ENCODE measurements around the gene FAM3A.
"Not testable (repeated sequence)": the region's sequence is repeated elsewhere in the genome, so short reads cannot be mapped to it uniquely, and the experiment has no call there.

The FAM3A gene

DNA sequence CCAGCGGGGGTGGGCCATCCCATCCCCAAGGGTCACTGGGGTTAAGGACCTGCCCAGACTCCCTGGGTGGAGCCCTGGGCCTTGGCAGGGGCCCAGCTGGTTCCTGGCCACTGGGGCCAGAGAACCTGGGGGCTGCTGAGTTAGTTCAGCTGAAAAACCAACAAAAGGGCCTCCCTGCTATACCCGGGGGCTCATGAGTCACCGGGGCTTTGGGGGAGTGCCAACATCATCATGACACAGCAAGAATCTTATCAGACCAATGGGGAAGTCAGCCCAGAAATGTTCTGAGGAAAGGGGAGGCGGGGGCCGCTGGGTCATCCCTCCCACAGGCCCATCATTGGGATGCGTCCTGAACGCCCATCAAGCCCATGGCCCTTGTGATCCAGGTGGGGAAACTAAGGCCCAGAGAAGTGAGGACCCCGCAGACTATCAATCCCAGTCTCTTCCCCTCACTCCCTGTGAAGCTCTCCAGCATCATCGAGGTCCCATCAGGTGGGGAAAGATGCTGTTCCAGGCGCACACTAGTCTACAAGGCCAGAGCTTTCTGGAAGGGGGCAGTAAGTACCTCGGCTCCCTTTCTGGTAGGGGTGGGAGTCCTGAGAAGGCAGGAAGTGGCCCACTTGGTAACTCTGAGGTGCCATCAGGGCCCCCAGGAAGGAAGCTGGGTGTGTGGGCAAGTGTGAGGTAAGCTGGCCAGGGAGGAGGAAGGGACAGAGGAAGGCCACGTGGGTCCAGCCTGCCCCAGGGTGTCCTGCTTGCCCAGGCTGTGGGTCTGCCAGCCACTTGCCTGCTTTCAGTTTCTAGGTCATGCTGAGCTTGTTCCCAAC lies 26.1 kb upstream of the FAM3A start:
- no peak for DNase-seq (ENCODE audit: extremely low read depth, insufficient read length)
- TF ChIP-seq, protein P1, sequence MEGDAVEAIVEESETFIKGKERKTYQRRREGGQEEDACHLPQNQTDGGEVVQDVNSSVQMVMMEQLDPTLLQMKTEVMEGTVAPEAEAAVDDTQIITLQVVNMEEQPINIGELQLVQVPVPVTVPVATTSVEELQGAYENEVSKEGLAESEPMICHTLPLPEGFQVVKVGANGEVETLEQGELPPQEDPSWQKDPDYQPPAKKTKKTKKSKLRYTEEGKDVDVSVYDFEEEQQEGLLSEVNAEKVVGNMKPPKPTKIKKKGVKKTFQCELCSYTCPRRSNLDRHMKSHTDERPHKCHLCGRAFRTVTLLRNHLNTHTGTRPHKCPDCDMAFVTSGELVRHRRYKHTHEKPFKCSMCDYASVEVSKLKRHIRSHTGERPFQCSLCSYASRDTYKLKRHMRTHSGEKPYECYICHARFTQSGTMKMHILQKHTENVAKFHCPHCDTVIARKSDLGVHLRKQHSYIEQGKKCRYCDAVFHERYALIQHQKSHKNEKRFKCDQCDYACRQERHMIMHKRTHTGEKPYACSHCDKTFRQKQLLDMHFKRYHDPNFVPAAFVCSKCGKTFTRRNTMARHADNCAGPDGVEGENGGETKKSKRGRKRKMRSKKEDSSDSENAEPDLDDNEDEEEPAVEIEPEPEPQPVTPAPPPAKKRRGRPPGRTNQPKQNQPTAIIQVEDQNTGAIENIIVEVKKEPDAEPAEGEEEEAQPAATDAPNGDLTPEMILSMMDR (IDR thresholded peaks at IDR 0.05; ENCODE audit: insufficient read depth, low read length, poor library complexity, severe bottlenecking) = no peak
- Histone ChIP-seq H3K27me3 (replicated peaks; ENCODE audit: control insufficient read depth, insufficient read depth, low read length) (no peaks in the 10 kb centered on the region), H3K4me3 (replicated peaks; ENCODE audit: low read depth, low read length) (no peak overlapping the region), H3K36me3 (ENCODE audit: control insufficient read depth, insufficient read depth, low read length) (no peaks in the 10 kb centered on the region; the same call in none of the 2 replicates)

DNA sequence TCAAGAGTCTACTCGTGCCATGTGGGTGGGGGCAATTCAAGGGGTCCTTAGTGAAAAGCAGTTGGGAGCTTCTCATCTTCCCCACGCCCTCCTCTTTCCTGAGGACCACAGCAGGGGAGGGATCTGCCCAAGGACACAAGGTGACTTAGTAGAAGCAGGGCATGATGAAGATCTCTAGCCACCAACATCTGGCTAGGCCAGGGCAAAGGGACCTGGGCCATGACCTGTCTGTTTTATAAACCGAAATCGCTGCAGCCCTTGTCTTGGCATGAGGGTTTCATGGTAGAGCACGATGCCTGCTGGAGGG lies 25.5 kb upstream of the FAM3A start:
- TF ChIP-seq, protein P1 (IDR thresholded peaks at IDR 0.05; ENCODE audit: insufficient read depth, low read length, poor library complexity, severe bottlenecking) = no peak
- DNase-seq (ENCODE audit: extremely low read depth, insufficient read length) = no peak
- Histone ChIP-seq H3K27me3 (replicated peaks; ENCODE audit: control insufficient read depth, insufficient read depth, low read length) (no peaks in the 10 kb centered on the region), H3K4me3 (replicated peaks; ENCODE audit: low read depth, low read length) (no peak overlapping the region), H3K36me3 (ENCODE audit: control insufficient read depth, insufficient read depth, low read length) (no peaks in the 10 kb centered on the region; the same call in none of the 2 replicates)

DNA sequence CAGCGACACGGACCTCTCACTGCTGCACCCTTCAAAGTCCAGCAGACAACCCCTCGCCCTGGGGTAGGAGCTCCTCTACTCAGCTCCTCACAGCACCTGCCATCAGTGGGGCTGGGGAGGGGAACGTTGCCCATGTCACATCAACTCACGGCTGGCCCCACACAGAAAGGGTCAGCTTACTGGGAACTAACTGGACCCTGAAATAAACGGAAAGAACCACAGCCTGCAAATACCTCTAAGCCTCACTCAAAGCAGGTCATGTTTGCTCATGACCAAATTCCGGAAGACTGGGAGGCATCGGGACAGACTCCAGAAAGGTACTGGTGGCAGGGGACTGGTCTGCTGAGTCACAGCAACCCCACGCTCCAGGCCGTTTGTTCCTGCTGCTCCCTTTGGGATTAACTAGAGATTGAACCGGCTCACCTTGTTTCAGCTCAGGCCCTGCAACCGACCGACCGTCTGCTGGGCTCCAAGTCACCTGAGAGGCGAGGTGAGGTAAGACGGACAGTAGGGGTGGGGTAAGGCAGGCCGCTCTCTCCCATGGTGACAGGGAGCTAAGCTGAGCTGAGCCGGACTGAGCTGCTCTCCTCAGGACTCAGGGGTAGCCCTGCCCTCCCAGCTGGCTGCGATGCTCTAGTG lies 25.0 kb upstream of the FAM3A start:
- TF ChIP-seq, protein P1 (IDR thresholded peaks at IDR 0.05; ENCODE audit: insufficient read depth, low read length, poor library complexity, severe bottlenecking) = no peak
- Histone ChIP-seq H3K27me3 (replicated peaks; ENCODE audit: control insufficient read depth, insufficient read depth, low read length) (no peaks in the 10 kb centered on the region), H3K4me3 (replicated peaks; ENCODE audit: low read depth, low read length) (no peak overlapping the region), H3K36me3 (ENCODE audit: control insufficient read depth, insufficient read depth, low read length) (no peaks in the 10 kb centered on the region; the same call in none of the 2 replicates)
- no peak for DNase-seq (ENCODE audit: extremely low read depth, insufficient read length)

DNA sequence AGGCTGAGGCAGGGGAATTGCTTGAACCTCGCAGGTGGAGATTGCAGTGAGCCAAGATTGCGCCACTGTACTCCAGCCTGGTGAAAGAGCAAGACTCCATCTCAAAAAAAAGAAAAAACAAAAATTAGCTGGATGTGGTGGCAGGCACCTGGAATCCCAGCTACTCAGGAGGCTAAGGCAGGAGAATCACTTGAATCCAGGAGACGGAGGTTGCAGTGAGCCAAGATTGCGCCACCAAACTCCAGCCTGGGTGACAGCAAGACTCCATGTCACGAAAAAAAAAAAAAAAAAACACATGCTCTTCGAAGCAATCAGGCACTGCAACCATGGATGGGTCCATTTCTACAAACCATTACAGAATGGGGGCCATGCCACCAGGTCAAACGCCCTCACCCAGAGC lies 24.3 kb upstream of the FAM3A start:
- not testable (repeated sequence) for DNase-seq (ENCODE audit: extremely low read depth, insufficient read length); H3K36me3 ChIP-seq (ENCODE audit: control insufficient read depth, insufficient read depth, low read length); H3K27me3 ChIP-seq (replicated peaks; ENCODE audit: control insufficient read depth, insufficient read depth, low read length); H3K4me3 ChIP-seq (replicated peaks; ENCODE audit: low read depth, low read length)

DNA sequence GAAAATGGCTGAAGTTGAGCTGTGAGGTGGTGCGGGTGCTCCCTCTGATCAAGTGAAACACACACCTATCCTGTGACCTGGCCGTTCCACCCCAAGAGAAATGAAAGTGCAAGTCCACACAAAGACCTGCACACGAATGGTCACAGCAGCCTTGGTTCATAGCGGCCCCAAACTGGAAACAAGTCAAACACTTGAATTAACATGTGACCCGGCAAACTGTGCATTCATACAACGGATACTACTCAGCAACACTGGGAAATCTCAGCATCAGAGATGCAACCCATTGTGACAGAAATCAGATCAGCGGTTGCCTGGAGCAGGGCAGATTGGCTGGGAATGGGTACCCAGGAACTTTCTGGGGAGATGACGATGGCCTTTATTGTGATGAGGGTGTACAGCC lies 23.0 kb upstream of the FAM3A start:
- TF ChIP-seq, protein P1 (IDR thresholded peaks at IDR 0.05; ENCODE audit: insufficient read depth, low read length, poor library complexity, severe bottlenecking) = no peak
- Histone ChIP-seq H3K36me3 (ENCODE audit: control insufficient read depth, insufficient read depth, low read length) (peaks cover 1% of the 10 kb centered on the region), H3K27me3 (replicated peaks; ENCODE audit: control insufficient read depth, insufficient read depth, low read length) (no peaks in the 10 kb centered on the region), H3K4me3 (replicated peaks; ENCODE audit: low read depth, low read length) (no peak overlapping the region)
- DNase-seq (ENCODE audit: extremely low read depth, insufficient read length) = no peak

DNA sequence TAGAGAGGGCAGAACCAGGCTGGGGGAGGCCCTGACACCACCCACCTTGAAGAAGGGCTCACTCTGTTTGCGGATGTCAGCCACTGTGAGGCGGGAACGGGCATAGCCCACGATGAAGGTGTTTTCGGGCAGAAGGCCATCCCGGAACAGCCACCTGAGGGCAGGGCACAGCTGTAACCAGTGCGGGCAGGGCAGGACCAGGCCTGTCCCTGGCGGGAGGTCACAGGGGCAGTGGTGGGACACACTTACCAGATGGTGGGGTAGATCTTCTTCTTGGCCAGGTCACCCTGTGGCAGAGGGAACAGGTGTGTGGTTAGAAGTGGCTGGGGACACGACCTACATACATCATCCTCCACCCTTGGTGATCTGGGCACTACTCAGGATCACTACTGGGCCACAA lies 19.9 kb upstream of the FAM3A start:
- Histone ChIP-seq H3K4me3 (replicated peaks; ENCODE audit: low read depth, low read length) (no peak overlapping the region), H3K36me3 (ENCODE audit: control insufficient read depth, insufficient read depth, low read length) (peaks cover 7% of the 10 kb centered on the region), H3K27me3 (replicated peaks; ENCODE audit: control insufficient read depth, insufficient read depth, low read length) (no peaks in the 10 kb centered on the region)
- DNase-seq (ENCODE audit: extremely low read depth, insufficient read length) = no peak
- TF ChIP-seq, protein P1 (IDR thresholded peaks at IDR 0.05; ENCODE audit: insufficient read depth, low read length, poor library complexity, severe bottlenecking) = no peak
